ENCODE results near the gene FAM114A2.

The FAM114A2 gene

GRCh38 chr5:153998768-153999167 lies 39.9 kb downstream of the FAM114A2 start:
- in situ Hi-C loops (cut with HindIII; ENCODE audit: low pct_ligation_motif_present, low sequenced_read_pairs), result no loop called here

GRCh38 chr5:153998010-153998409 lies 40.7 kb downstream of the FAM114A2 start:
- H3K4me3 ChIP-seq (ENCODE audit: low read depth, low read length), result no peak overlapping the region
- H3K27me3 ChIP-seq (replicated peaks), result no peaks in the 10 kb centered on the region
- in situ Hi-C loops (cut with HindIII; ENCODE audit: low pct_ligation_motif_present, low sequenced_read_pairs), result no loop called here
- H3K27ac ChIP-seq, result no peak overlapping the region
- DNase-seq, result no peak
- no peaks in the 10 kb centered on the region for H3K36me3 ChIP-seq (replicated peaks)
- TF ChIP-seq CTCF (IDR thresholded peaks at IDR 0.05; ENCODE audit: low read depth, low read length, missing control alignments), result no peak

More at GRCh38 chr5:153998768-153999167, 39.9 kb downstream of the FAM114A2 start:
- H3K27ac ChIP-seq, result no peak overlapping the region
- TF ChIP-seq CTCF (IDR thresholded peaks at IDR 0.05; ENCODE audit: low read depth, low read length, missing control alignments), result no peak
- H3K36me3 ChIP-seq (replicated peaks), result no peaks in the 10 kb centered on the region
- DNase-seq, result no peak
- no peak overlapping the region for H3K4me3 ChIP-seq (ENCODE audit: low read depth, low read length)
- H3K27me3 ChIP-seq (replicated peaks), result no peaks in the 10 kb centered on the region

GRCh38 chr5:153991168-153991567 lies 47.5 kb downstream of the FAM114A2 start:
- in situ Hi-C loops (cut with HindIII; ENCODE audit: low pct_ligation_motif_present, low sequenced_read_pairs), result no loop called here
- H3K27me3 ChIP-seq (replicated peaks), result no peaks in the 10 kb centered on the region
- TF ChIP-seq CTCF (IDR thresholded peaks at IDR 0.05; ENCODE audit: low read depth, low read length, missing control alignments), result no peak
- no peak overlapping the region for H3K27ac ChIP-seq
- no peak for DNase-seq
- H3K36me3 ChIP-seq (replicated peaks), result no peaks in the 10 kb centered on the region
- no peak overlapping the region for H3K4me3 ChIP-seq (ENCODE audit: low read depth, low read length)

GRCh38 chr5:153988510-153988909 lies 50.2 kb downstream of the FAM114A2 start:
- Histone ChIP-seq H3K27me3 (replicated peaks) (no peaks in the 10 kb centered on the region), H3K36me3 (replicated peaks) (no peaks in the 10 kb centered on the region), H3K27ac (no peak overlapping the region), H3K4me3 (ENCODE audit: low read depth, low read length) (no peak overlapping the region)
- in situ Hi-C loops (cut with HindIII; ENCODE audit: low pct_ligation_motif_present, low sequenced_read_pairs), result no loop called here
- TF ChIP-seq CTCF (IDR thresholded peaks at IDR 0.05; ENCODE audit: low read depth, low read length, missing control alignments), result no peak
- no peak for DNase-seq

- Histone ChIP-seq H3K4me3 (ENCODE audit: low read depth, low read length) (no peak overlapping the region), H3K36me3 (replicated peaks) (no peaks in the 10 kb centered on the region), H3K27me3 (replicated peaks) (no peaks in the 10 kb centered on the region), H3K27ac (no peak overlapping the region)
- TF ChIP-seq CTCF (IDR thresholded peaks at IDR 0.05; ENCODE audit: low read depth, low read length, missing control alignments), result no peak
- in situ Hi-C loops (cut with HindIII; ENCODE audit: low pct_ligation_motif_present, low sequenced_read_pairs), result no loop called here
- no peak for DNase-seq
Measured at GRCh38 chr5:153987301-153987700, 51.4 kb downstream of the FAM114A2 start.

GRCh38 chr5:153985498-153985897 lies 53.2 kb downstream of the FAM114A2 start:
- no peak for DNase-seq
- no peak overlapping the region for H3K27ac ChIP-seq
- no peak overlapping the region for H3K4me3 ChIP-seq (ENCODE audit: low read depth, low read length)
- no peak for TF ChIP-seq CTCF (IDR thresholded peaks at IDR 0.05; ENCODE audit: low read depth, low read length, missing control alignments)
- H3K27me3 ChIP-seq (replicated peaks), result no peaks in the 10 kb centered on the region
- in situ Hi-C loops (cut with HindIII; ENCODE audit: low pct_ligation_motif_present, low sequenced_read_pairs), result no loop called here
- no peaks in the 10 kb centered on the region for H3K36me3 ChIP-seq (replicated peaks)

All from brain microvascular endothelial cell (primary cell).